ENCODE measurements around the gene ATP5F1B. TPM values are rescaled to one million over a fixed set of nuclear protein-coding genes. Genes with fewer than 3 reads are reported as not detected.
A peak's percentile ranks its signal among the peaks of the same experiment; 100 is the strongest.

Gene ATP5F1B
- total and polyA plus RNA-seq, 9 of the 15 experiments (the other 6 are each of a cell fraction or from before 2014, with no cell fraction given) = 908 to 3,125 (median 1,482) TPM

- TF ChIP-seq, protein P1, sequence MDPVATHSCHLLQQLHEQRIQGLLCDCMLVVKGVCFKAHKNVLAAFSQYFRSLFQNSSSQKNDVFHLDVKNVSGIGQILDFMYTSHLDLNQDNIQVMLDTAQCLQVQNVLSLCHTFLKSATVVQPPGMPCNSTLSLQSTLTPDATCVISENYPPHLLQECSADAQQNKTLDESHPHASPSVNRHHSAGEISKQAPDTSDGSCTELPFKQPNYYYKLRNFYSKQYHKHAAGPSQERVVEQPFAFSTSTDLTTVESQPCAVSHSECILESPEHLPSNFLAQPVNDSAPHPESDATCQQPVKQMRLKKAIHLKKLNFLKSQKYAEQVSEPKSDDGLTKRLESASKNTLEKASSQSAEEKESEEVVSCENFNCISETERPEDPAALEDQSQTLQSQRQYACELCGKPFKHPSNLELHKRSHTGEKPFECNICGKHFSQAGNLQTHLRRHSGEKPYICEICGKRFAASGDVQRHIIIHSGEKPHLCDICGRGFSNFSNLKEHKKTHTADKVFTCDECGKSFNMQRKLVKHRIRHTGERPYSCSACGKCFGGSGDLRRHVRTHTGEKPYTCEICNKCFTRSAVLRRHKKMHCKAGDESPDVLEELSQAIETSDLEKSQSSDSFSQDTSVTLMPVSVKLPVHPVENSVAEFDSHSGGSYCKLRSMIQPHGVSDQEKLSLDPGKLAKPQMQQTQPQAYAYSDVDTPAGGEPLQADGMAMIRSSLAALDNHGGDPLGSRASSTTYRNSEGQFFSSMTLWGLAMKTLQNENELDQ (CRISPR knock-in tag; IDR thresholded peaks at IDR 0.05; ENCODE audit: borderline replicate concordance) = no peak
- TF ChIP-seq HNRNPL (IDR thresholded peaks at IDR 0.05; ENCODE audit: low read depth, low read length) (no peak), ZNF778 (CRISPR knock-in tag; IDR thresholded peaks at IDR 0.05) (no peak), ZBTB5 (IDR thresholded peaks at IDR 0.05) (no peak), CBFB (CRISPR knock-in tag; IDR thresholded peaks at IDR 0.05) (no peak), CTCF (IDR thresholded peaks at IDR 0.05 in 2 of 3, conservative IDR thresholded peaks at IDR 0.05 in 1 of 3; ENCODE audit: insufficient read depth in 2 of 3, low read depth in 1 of 3, low read length in 3 of 3) (peak; percentile 79 to 91 (median 88)), RFX1 (IDR thresholded peaks at IDR 0.05) (no peak), ZNF174 (CRISPR knock-in tag; IDR thresholded peaks at IDR 0.05) (no peak), ZBTB40 (IDR thresholded peaks at IDR 0.05) (no peak), ZBTB40 (CRISPR knock-in tag; IDR thresholded peaks at IDR 0.05) (no peak), ETS2 (tag; IDR thresholded peaks at IDR 0.05; ENCODE audit: borderline replicate concordance, poor library complexity, severe bottlenecking) (no peak)
Measured at GRCh38 chr12:56636675-56637540, 8.9 kb downstream of the ATP5F1B start (continued).
